ENCODE measurements around the gene TEDC2.
"Not testable (repeated sequence)": the region's sequence is repeated elsewhere in the genome, so short reads cannot be mapped to it uniquely, and the experiment has no call there.

The TEDC2 gene

DNA sequence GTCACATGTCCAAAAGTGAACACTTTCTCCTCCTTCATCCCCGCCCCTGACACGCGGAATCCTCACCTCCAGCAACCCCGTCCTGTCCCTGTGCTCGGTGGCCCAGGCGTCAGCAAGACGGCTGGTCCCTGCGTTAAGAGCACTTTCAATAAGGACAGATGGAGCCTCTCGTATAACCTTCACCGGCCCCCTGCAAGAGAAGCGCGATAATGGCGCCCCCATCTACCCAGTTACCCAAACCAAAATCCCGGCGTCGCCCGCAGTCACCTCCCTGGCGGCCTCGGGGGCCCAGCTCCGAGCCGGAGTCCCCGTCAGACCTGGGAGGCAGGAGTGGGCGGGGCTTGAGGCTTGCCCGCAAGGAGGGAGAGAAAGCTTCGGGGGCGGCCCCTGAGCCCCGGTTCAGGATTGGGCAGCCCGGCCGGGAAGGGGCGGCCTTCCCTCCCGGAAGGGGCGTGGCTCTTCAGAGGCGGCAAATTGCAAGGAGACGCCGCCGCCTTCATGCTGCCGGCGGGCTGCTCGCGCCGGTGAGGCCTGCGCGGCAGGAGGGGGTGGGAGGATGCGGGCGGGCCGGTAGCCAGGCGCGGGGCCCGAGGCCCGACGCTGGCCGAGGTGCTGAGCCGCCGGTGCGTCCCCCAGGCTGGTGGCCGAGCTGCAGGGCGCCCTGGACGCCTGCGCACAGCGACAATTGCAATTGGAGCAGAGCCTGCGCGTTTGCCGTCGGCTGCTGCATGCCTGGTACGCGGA lies at the start of gene TEDC2:
Gene TEDC2, plus strand, starts transcription at position 463 of the 744 bp plus-strand sequence. Its CDS starts 36 bp downstream, at position 499.
- peak; percentile 96 for DNase-seq (ENCODE audit: low spot score)

DNA sequence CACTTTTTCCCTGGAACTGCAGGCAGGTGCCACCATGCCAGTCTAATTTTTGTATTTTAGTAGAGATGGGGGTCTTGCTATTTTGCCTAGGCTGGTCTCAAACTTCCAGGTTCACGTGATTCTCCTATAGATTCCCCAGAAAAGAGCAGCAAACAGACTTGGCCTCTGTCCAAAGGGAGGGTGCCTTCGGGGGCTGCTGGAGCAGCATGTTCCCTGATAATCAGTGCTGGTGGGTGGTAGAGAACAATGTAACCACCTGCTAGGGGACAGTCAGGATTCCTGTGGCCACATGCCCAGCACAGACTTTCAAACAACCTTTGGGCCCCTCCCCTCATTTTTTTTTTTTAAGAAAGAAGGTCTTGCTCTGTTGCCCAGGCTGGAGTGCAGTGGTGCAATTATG lies 44.8 kb upstream of the TEDC2 start:
- DNase-seq (ENCODE audit: low spot score): no peak

- no peak for DNase-seq (ENCODE audit: low spot score)
These were observed 39.9 kb upstream of the TEDC2 start for GRCh38 chr16:2420035-2420434.

DNA sequence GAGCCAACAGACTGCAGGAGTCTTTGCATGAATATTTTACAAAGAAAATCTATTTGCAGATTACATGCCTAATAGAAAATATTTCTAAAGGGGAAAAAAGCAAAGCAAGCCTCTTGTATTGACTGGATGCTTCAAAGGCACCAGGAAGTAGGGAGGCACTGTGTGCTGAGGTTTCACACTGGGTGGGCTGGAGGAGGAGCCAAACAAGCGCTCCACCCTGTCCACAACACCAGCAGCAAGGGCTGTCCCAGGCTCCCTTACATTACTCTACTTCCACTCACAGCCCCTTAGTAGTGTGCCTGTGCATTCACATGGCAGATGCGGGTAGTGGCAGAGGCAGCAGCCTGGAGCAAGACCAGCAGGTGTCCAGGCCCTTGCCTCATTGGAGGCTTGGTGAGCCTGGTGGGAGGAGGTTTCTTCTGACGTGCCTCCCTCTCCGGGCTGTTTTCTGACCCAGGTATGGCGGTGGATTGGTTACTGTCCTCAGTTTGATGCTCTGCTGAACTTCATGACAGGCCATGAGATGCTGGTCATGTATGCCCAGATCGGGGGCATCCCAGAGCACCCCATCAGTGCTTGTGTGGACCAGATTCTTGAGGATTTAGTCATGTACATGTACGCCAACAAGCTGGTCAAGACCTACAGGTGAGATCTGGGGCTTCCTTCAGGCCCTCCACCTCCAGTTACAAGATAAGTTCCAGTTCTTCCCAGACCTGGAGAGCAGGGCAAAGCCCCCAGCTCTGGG lies 37.6 kb upstream of the TEDC2 start:
- DNase-seq (ENCODE audit: low spot score): no peak

GRCh38 chr16:2424061-2425007 lies 35.6 kb upstream of the TEDC2 start:
- no peak for DNase-seq (ENCODE audit: low spot score)

GRCh38 chr16:2425008-2425518 lies 34.8 kb upstream of the TEDC2 start:
- DNase-seq (ENCODE audit: low spot score): no peak

- no peak for DNase-seq (ENCODE audit: low spot score)
These were observed 34.0 kb upstream of the TEDC2 start for GRCh38 chr16:2425825-2426430.

DNA sequence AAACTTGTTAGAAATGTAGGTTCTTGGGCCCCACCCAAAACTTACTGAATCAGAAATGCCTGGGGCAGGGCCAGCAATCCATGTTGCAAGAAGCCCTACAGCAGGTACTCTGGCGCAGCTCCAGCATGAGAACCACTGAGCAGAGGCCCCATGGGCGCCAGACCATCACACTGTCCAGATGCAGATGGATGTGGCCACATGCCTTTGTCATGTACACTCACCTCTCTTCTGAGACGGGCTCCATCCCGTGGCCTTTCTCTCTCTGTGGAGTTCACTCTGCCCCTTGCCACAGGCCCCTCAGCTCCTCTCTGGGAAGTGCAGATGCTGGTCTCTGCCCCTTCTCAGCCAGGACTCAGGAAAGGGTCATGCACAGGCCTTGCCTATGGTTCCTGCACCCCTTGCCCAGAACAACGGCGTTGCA lies 33.0 kb upstream of the TEDC2 start:
- DNase-seq (ENCODE audit: low spot score): peak; percentile 68

- DNase-seq (ENCODE audit: low spot score): no peak
These were observed 32.4 kb upstream of the TEDC2 start for GRCh38 chr16:2427526-2427925.

DNA sequence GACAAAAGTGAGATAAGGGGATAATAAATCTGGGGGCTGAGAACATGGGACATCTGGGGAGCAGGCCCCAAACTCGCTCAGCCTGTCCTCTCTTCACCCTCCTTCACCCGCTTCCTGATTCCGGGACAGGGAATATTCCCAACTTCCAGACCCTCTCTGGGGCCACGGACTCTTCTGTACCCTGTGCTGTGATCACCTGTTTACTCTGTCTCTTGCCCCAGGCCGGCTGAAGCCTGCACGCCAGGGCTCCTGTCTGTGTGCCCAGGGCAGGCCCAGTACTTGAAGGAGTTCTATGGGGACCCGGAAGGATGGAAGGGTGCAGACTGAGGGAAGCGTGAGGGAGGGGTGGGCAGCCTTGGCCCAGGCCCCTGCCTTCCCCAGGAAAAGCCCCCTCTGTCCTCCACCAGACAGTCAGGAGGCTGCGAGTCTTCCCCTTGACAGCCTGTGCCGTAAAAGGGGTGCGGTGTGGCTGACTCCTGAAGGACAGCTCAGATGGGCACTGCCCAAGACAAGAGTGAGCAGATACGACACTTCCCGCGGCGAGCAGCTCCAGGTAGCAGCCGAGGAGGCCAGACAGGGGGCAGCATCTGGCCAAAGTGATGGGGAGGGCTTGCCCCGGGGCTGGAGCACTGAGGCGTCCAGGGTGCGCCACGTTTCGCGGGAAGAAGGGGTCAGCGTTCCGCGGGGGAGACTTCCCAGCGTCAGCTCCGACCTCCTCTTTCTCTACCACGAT lies 31.7 kb upstream of the TEDC2 start:
- DNase-seq (ENCODE audit: low spot score): peak; percentile 56

- DNase-seq (ENCODE audit: low spot score): no peak
These were observed 31.2 kb upstream of the TEDC2 start for GRCh38 chr16:2428784-2429033.

- DNase-seq (ENCODE audit: low spot score): peak; percentile 96
These were observed 30.7 kb upstream of the TEDC2 start, which contains the start of gene CCNF for GRCh38 chr16:2429034-2429770. Gene CCNF, plus strand, starts transcription at chr16:2429447. Its CDS starts 35 bp downstream, at chr16:2429482.

- peak; percentile 26 for DNase-seq (ENCODE audit: low spot score)
These were observed 29.9 kb upstream of the TEDC2 start for GRCh38 chr16:2429771-2430663.

GRCh38 chr16:2432286-2432685 lies 27.6 kb upstream of the TEDC2 start:
- no peak for DNase-seq (ENCODE audit: low spot score)

GRCh38 chr16:2432801-2433505 lies 27.0 kb upstream of the TEDC2 start:
- peak; percentile 37 for DNase-seq (ENCODE audit: low spot score)

GRCh38 chr16:2435236-2435635 lies 24.7 kb upstream of the TEDC2 start:
- DNase-seq (ENCODE audit: low spot score): not testable (repeated sequence)

DNA sequence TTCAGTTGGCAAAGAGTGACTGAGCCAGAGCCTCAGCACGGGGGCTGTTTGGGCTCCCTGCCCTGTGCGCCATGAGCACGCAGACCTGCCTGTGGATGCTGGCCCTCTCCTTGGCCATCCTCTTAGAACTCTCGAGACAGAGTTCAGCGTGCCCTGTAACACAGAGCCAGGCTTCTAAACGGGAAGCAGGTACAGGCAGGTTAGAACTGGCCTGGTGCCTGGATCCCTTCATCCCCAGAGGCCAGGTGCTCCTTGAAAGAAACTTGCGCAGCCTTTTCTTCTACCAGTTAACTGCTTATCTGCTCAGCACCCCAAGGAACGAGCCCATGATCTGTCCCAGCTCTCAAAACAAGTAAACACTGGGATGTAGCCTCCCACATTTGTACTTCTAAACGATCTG lies 23.8 kb upstream of the TEDC2 start:
- no peak for DNase-seq (ENCODE audit: low spot score)

- DNase-seq (ENCODE audit: low spot score): no peak
These were observed 22.7 kb upstream of the TEDC2 start for GRCh38 chr16:2437032-2437790.

Data from kidney tubule cell (primary cell).